Measurements from ENCODE around the gene SMPD3.

Gene SMPD3

GRCh38 chr16:68357521-68357922 is 90.8 kb downstream of the SMPD3 start:
- DNase-seq: no peak
- no peak for TF ChIP-seq GATA1 (IDR thresholded peaks at IDR 0.05; ENCODE audit: low read depth, low read length)
- TF ChIP-seq POLR2A (IDR thresholded peaks at IDR 0.05; ENCODE audit: low read length): no peak

GRCh38 chr16:68356919-68357286 is 91.4 kb downstream of the SMPD3 start:
- no peak for DNase-seq

GRCh38 chr16:68356249-68356918 is 91.9 kb downstream of the SMPD3 start:
- TF ChIP-seq POLR2A (IDR thresholded peaks at IDR 0.05; ENCODE audit: low read length) (no peak), GATA1 (IDR thresholded peaks at IDR 0.05; ENCODE audit: low read depth, low read length) (no peak)
- no peak for DNase-seq

More at GRCh38 chr16:68356919-68357286, 91.4 kb downstream of the SMPD3 start:
- TF ChIP-seq GATA1 (IDR thresholded peaks at IDR 0.05; ENCODE audit: low read depth, low read length) (no peak), POLR2A (IDR thresholded peaks at IDR 0.05; ENCODE audit: low read length) (no peak)

GRCh38 chr16:68355447-68356248 is 92.7 kb downstream of the SMPD3 start:
- DNase-seq: no peak
- no peak for TF ChIP-seq POLR2A (IDR thresholded peaks at IDR 0.05; ENCODE audit: low read length)
- no peak for TF ChIP-seq GATA1 (IDR thresholded peaks at IDR 0.05; ENCODE audit: low read depth, low read length)

- no peak for DNase-seq
- no peak for TF ChIP-seq POLR2A (IDR thresholded peaks at IDR 0.05; ENCODE audit: low read length)
- no peak for TF ChIP-seq GATA1 (IDR thresholded peaks at IDR 0.05; ENCODE audit: low read depth, low read length)
Measured at GRCh38 chr16:68354816-68355215, 93.5 kb downstream of the SMPD3 start.

- no peak for DNase-seq
- TF ChIP-seq GATA1 (IDR thresholded peaks at IDR 0.05; ENCODE audit: low read depth, low read length) (no peak), POLR2A (IDR thresholded peaks at IDR 0.05; ENCODE audit: low read length) (no peak)
Measured at GRCh38 chr16:68353366-68353765, 94.9 kb downstream of the SMPD3 start.

GRCh38 chr16:68351991-68352431 is 96.3 kb downstream of the SMPD3 start:
- DNase-seq: no peak
- TF ChIP-seq POLR2A (IDR thresholded peaks at IDR 0.05; ENCODE audit: low read length): no peak
- no peak for TF ChIP-seq GATA1 (IDR thresholded peaks at IDR 0.05; ENCODE audit: low read depth, low read length)

GRCh38 chr16:68351463-68351862 is 96.8 kb downstream of the SMPD3 start:
- no peak for DNase-seq
- TF ChIP-seq POLR2A (IDR thresholded peaks at IDR 0.05; ENCODE audit: low read length): no peak
- TF ChIP-seq GATA1 (IDR thresholded peaks at IDR 0.05; ENCODE audit: low read depth, low read length): no peak

GRCh38 chr16:68350813-68351350 is 97.4 kb downstream of the SMPD3 start:
- DNase-seq: no peak
- TF ChIP-seq GATA1 (IDR thresholded peaks at IDR 0.05; ENCODE audit: low read depth, low read length) (no peak), POLR2A (IDR thresholded peaks at IDR 0.05; ENCODE audit: low read length) (no peak)

- DNase-seq: no peak
- TF ChIP-seq GATA1 (IDR thresholded peaks at IDR 0.05; ENCODE audit: low read depth, low read length) (no peak), POLR2A (IDR thresholded peaks at IDR 0.05; ENCODE audit: low read length) (no peak)
Measured at GRCh38 chr16:68349838-68350410, 98.4 kb downstream of the SMPD3 start.

- TF ChIP-seq POLR2A (IDR thresholded peaks at IDR 0.05; ENCODE audit: low read length) (no peak), GATA1 (IDR thresholded peaks at IDR 0.05; ENCODE audit: low read depth, low read length) (no peak)
- DNase-seq: no peak
Measured at GRCh38 chr16:68348639-68349445, 99.5 kb downstream of the SMPD3 start.

- no peak for TF ChIP-seq GATA1 (IDR thresholded peaks at IDR 0.05; ENCODE audit: low read depth, low read length)
- TF ChIP-seq POLR2A (IDR thresholded peaks at IDR 0.05; ENCODE audit: low read length): no peak
- DNase-seq: no peak
Measured at GRCh38 chr16:68347605-68348004, 100.7 kb downstream of the SMPD3 start.

GRCh38 chr16:68346892-68347480 is 101.3 kb downstream of the SMPD3 start:
- TF ChIP-seq POLR2A (IDR thresholded peaks at IDR 0.05; ENCODE audit: low read length): no peak
- no peak for TF ChIP-seq GATA1 (IDR thresholded peaks at IDR 0.05; ENCODE audit: low read depth, low read length)
- no peak for DNase-seq

Measured in erythroblast (primary cell).